A673 (cell line): ENCODE data around the gene DLEC1. TPM values are rescaled to one million over a fixed set of nuclear protein-coding genes. Genes with fewer than 3 reads are reported as not detected.

Source experiments
- BruUV-seq: library from RNA; stranded (reverse); fragments of 400-500 nt; replicated peaks from 2 replicates; lab custom pipeline; 2021; lab: Mats Ljungman, UMichigan
- CTCF ChIA-PET: fragments of 300-600 bp; sonication (Branson Sonifier 250); formaldehyde crosslinking; loops from one replicate; lab custom pipeline; 2022; ENCODE audit warnings: antibody characterized with exemption; lab: Charles Lee
- POLR2A ChIA-PET: fragments of 300-600 bp; sonication (Branson Sonifier 250); formaldehyde crosslinking; loops from one replicate; lab custom pipeline; 2022; ENCODE audit warnings: antibody characterized with exemption; ENCODE audit not compliant: low non-redundant PET; lab: Charles Lee
- DNase-seq: peaks from one replicate; pipeline ENCODE4 v3.0.0-alpha.2; 2015; ENCODE audit warnings: low spot score
- H3K27ac ChIP-seq: fragments of 200-600 bp; sonication (generic); 2 replicates; pipeline ENCODE4 v1.5.1; 2016; ENCODE audit warnings: mixed run types, low read depth, mild to moderate bottlenecking, mixed read lengths, antibody characterized with exemption, low read length; ENCODE audit not compliant: poor library complexity, severe bottlenecking
- H3K27me3 ChIP-seq: fragments of 200-600 bp; sonication (generic); replicated peaks from 2 replicates; pipeline ENCODE4 v1.6.1; 2017; ENCODE audit warnings: mixed run types, low read depth, mild to moderate bottlenecking, mixed read lengths, antibody characterized with exemption, low read length; ENCODE audit not compliant: insufficient read depth, poor library complexity
- H3K36me3 ChIP-seq: fragments of 200-600 bp; sonication (generic); 2 replicates; pipeline ENCODE4 v1.6.1; 2016; ENCODE audit warnings: mixed run types, mild to moderate bottlenecking, mixed read lengths, antibody characterized with exemption, low read length; ENCODE audit not compliant: insufficient read depth, poor library complexity, severe bottlenecking
- H3K4me1 ChIP-seq: fragments of 200-600 bp; sonication (generic); 2 replicates; pipeline ENCODE4 v1.6.1; 2017; ENCODE audit warnings: mixed run types, mild to moderate bottlenecking, mixed read lengths, antibody characterized with exemption, low read length; ENCODE audit not compliant: insufficient read depth, poor library complexity, severe bottlenecking
- H3K4me3 ChIP-seq: fragments of 200-600 bp; sonication (generic); 2 replicates; pipeline ENCODE4 v1.5.1; 2016; ENCODE audit warnings: low read depth, mixed run types, mild to moderate bottlenecking, mixed read lengths, low read length; ENCODE audit not compliant: poor library complexity, severe bottlenecking
- H3K9me3 ChIP-seq: fragments of 200-600 bp; sonication (generic); 2 replicates; pipeline ENCODE4 v1.6.1; 2016; ENCODE audit warnings: mixed run types, low read depth, mild to moderate bottlenecking, mixed read lengths, antibody characterized with exemption, low read length; ENCODE audit not compliant: poor library complexity, severe bottlenecking
- EZH2 ChIP-seq: fragments of 200-600 bp; sonication (generic); IDR thresholded peaks from 2 replicates; pipeline ENCODE4 v1.6.1; 2017; ENCODE audit warnings: borderline replicate concordance, low read depth, mild to moderate bottlenecking, mixed read lengths, antibody characterized with exemption, low read length; ENCODE audit not compliant: poor library complexity, severe bottlenecking
- intact Hi-C: fragments of 100-400 bp; cut with micrococcal nuclease; formaldehyde crosslinking; loops from one replicate; pipeline ENCODE4 v1.10.0; 2022; ENCODE audit not compliant: unreplicated experiment
- total RNA-seq: library from RNA; stranded (reverse); gene quantifications from 2 replicates; pipeline ENCODE4 v1.2.3, GENCODE V29; 2021
- TF ChIP-seq, protein P1 (sequence below): fragments of 300-800, 200-600 bp; sonication (generic); conservative IDR thresholded peaks from 2 replicates; pipeline ENCODE4 v1.5.1; 2017; ENCODE audit warnings: low read depth, mild to moderate bottlenecking, antibody characterized with exemption, low read length, moderate library complexity, mixed read lengths

The DLEC1 gene
- total RNA-seq, 1 experiment from 2014 or later: not detected

DNA sequence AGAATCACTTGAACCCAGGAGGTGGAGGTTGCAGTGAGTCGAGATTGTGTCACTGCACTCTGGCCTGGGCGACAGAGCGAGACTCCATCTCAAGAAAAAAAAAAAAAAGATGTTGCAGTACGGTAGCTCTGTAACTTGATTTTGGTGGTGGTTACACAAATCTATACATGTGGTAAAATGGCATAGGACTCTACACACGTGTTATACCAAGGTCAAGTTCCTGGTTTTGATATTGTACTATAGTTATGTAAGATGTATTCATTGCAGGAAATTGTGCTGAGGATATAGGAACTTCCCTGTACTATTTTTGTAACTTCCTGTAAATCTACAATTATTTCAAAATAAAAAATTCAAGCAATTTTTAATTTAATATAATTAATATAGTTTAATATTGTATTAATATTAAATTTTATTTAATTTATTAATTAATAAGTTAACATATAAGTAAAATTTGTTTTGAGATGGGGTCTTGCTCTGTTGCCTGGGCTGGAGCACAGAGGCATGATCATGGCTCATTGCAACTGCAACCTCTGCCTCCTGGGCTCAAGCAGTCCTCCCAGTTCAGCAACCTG is 109.4 kb downstream of the DLEC1 start:
- CTCF ChIA-PET: no interaction called here
- intact Hi-C loops: no loop called here
- BruUV-seq: no TSS peak

DNA sequence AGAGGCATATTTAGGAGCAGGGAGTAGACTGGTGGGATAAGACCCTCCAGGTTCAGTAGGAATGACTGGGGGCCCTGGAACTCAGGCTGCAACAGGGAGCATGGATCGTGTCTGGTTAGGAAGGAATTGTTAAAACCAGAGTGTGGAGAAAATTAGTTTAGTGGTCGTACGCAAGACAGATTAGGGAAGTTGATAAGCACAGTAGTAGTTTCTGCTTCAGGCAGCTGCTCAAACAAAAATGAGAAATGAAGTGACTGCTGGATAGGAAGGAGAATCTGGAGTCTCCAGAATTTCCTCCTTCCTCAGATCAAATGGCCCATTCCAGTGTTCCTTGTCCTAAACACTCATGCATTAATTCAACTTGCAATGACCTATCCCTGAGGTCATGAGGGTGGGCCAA is 110.7 kb downstream of the DLEC1 start:
- CTCF ChIA-PET: no interaction called here
- intact Hi-C loops: no loop called here

More for the DNA sequence above, 109.4 kb downstream of the DLEC1 start:
- H3K27me3 ChIP-seq: no peaks in the 10 kb centered on the region
- no peak for DNase-seq
- no peak for TF ChIP-seq EZH2
- TF ChIP-seq, protein P1, sequence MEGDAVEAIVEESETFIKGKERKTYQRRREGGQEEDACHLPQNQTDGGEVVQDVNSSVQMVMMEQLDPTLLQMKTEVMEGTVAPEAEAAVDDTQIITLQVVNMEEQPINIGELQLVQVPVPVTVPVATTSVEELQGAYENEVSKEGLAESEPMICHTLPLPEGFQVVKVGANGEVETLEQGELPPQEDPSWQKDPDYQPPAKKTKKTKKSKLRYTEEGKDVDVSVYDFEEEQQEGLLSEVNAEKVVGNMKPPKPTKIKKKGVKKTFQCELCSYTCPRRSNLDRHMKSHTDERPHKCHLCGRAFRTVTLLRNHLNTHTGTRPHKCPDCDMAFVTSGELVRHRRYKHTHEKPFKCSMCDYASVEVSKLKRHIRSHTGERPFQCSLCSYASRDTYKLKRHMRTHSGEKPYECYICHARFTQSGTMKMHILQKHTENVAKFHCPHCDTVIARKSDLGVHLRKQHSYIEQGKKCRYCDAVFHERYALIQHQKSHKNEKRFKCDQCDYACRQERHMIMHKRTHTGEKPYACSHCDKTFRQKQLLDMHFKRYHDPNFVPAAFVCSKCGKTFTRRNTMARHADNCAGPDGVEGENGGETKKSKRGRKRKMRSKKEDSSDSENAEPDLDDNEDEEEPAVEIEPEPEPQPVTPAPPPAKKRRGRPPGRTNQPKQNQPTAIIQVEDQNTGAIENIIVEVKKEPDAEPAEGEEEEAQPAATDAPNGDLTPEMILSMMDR: no peak
- H3K9me3 ChIP-seq: no peaks in the 10 kb centered on the region
- H3K4me1 ChIP-seq: no peaks in the 10 kb centered on the region
- H3K27ac ChIP-seq: no peak overlapping the region
- POLR2A ChIA-PET: no interaction called here
- H3K4me3 ChIP-seq: no peak overlapping the region
- H3K36me3 ChIP-seq: no peaks in the 10 kb centered on the region

DNA sequence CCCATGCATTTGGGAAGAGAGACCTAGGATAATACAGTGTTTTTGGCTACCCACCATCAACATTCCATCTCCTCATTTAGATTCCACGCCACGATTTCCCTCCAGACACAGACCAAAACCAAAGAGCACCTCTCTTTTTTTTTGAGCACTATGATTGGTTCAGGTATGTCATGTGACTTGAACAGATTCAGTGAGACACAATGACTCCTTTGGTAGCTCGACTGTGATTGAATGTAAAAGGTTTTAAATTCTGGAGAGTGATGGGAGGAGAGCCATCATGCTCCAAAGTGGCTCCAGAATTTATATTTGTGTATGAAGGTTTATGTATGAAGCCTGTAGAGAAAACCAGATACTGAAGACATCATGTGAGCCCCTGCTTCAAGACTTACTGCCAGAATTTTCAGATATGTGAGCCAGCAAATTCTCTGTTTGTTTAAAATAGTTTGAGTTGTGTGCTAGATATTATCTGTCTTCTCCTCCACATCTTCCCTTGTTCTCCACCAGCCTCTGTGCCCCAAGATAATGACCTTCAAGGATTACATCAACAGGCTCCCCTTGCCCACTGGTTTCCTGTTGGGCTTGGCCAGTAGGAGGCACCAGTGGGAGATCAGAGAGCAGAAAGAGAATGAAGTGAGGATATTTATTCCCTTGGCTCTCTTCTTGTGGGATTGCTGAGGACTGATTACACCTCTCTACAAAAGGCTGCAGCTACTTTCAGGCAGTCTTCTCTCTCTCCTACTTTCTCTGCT is 111.9 kb downstream of the DLEC1 start:
- no peaks in the 10 kb centered on the region for H3K27me3 ChIP-seq
- no peaks in the 10 kb centered on the region for H3K9me3 ChIP-seq
- DNase-seq: no peak
- H3K4me1 ChIP-seq: no peaks in the 10 kb centered on the region
- ChIA-PET CTCF (no interaction called here), POLR2A (no interaction called here)
- intact Hi-C loops: no loop called here
- H3K36me3 ChIP-seq: no peaks in the 10 kb centered on the region
- no peak overlapping the region for H3K4me3 ChIP-seq
- TF ChIP-seq, protein P1: no peak
- TF ChIP-seq EZH2: no peak
- H3K27ac ChIP-seq: no peak overlapping the region
- BruUV-seq: no TSS peak

More for the DNA sequence above, 110.7 kb downstream of the DLEC1 start:
- no TSS peak for BruUV-seq
- Histone ChIP-seq H3K27me3 (no peaks in the 10 kb centered on the region), H3K9me3 (no peaks in the 10 kb centered on the region), H3K36me3 (no peaks in the 10 kb centered on the region), H3K4me1 (no peaks in the 10 kb centered on the region), H3K27ac (no peak overlapping the region), H3K4me3 (no peak overlapping the region)
- POLR2A ChIA-PET: no interaction called here
- no peak for DNase-seq
- no peak for TF ChIP-seq EZH2
- TF ChIP-seq, protein P1: no peak
